Neural cell (in vitro differentiated cells): ENCODE results near the gene PLXNA4. TPM values are rescaled to one million over a fixed set of nuclear protein-coding genes. Genes with fewer than 3 reads are reported as not detected.

Experiments used
- H2AFZ ChIP-seq: fragments of 200-600, 300-800 bp; sonication (generic), shearing (Covaris generic); 2 replicates; pipeline ENCODE4 v1.6.0; 2014; ENCODE audit warnings: low read depth, mild to moderate bottlenecking, antibody characterized with exemption, low read length, moderate library complexity
- H3F3A ChIP-seq: fragments of 200-600 bp; shearing (Covaris generic); 2 replicates; pipeline ENCODE4 v1.6.1; 2016; ENCODE audit warnings: mild to moderate bottlenecking, moderate library complexity, mixed read lengths, antibody characterized with exemption, low read length; ENCODE audit not compliant: insufficient read depth, poor library complexity, severe bottlenecking
- H3K27ac ChIP-seq: fragments of 200-600, 300-800 bp; sonication (generic), shearing (Covaris generic); 2 replicates; pipeline ENCODE4 v1.5.1; 2014; ENCODE audit warnings: mild to moderate bottlenecking, low read length, moderate library complexity
- H3K27me3 ChIP-seq: fragments of 300-800, 200-600 bp; sonication (generic), shearing (Covaris generic); 2 replicates; pipeline ENCODE4 v1.6.0; 2014; ENCODE audit warnings: mild to moderate bottlenecking, low read depth, low read length, moderate library complexity; ENCODE audit not compliant: insufficient read depth
- H3K36me3 ChIP-seq: fragments of 300-800, 200-600 bp; sonication (generic), shearing (Covaris generic); 2 replicates; pipeline ENCODE4 v1.5.1; 2014; ENCODE audit warnings: mild to moderate bottlenecking, antibody characterized with exemption, low read length, moderate library complexity; ENCODE audit not compliant: insufficient read depth
- H3K4me2 ChIP-seq: fragments of 300-800, 200-600 bp; sonication (generic), shearing (Covaris generic); 2 replicates; pipeline ENCODE4 v1.6.0; 2014; ENCODE audit warnings: mild to moderate bottlenecking, low read length
- H3K4me3 ChIP-seq: fragments of 300-800, 200-600 bp; sonication (generic), shearing (Covaris generic); 2 replicates; pipeline ENCODE4 v1.5.1; 2014; ENCODE audit warnings: mild to moderate bottlenecking, low read length, moderate library complexity
- H3K79me2 ChIP-seq: fragments of 200-600 bp; shearing (Covaris generic); replicated peaks from 2 replicates; pipeline ENCODE4 v1.6.0; 2014; ENCODE audit warnings: mild to moderate bottlenecking, low read length, moderate library complexity; ENCODE audit not compliant: insufficient read depth
- H3K9ac ChIP-seq: fragments of 300-800, 200-600 bp; sonication (generic), shearing (Covaris generic); 2 replicates; pipeline ENCODE4 v1.6.1; 2016; ENCODE audit warnings: mild to moderate bottlenecking, low read length, mixed read lengths
- H3K9me2 ChIP-seq: fragments of 200-600 bp; shearing (Covaris generic); 2 replicates; pipeline ENCODE4 v1.6.1; 2016; ENCODE audit warnings: mild to moderate bottlenecking, low read length, mixed read lengths; ENCODE audit not compliant: insufficient read depth
- H3K9me3 ChIP-seq: fragments of 200-600, 300-800 bp; sonication (generic), shearing (Covaris generic); 2 replicates; pipeline ENCODE4 v1.6.1; 2016; ENCODE audit warnings: mild to moderate bottlenecking, mixed run types, low read length, moderate library complexity, mixed read lengths
- H4K20me1 ChIP-seq: fragments of 200-600 bp; shearing (Covaris generic); 2 replicates; pipeline ENCODE4 v1.6.1; 2016; ENCODE audit warnings: mild to moderate bottlenecking, mixed run types; ENCODE audit not compliant: insufficient read depth
- EP300 ChIP-seq: fragments of 450-650 bp; conservative IDR thresholded peaks from 2 replicates; pipeline ENCODE4 v1.6.1; 2014; ENCODE audit warnings: antibody characterized with exemption, mild to moderate bottlenecking, moderate library complexity; ENCODE audit not compliant: poor library complexity, severe bottlenecking
- EZH2 ChIP-seq: fragments of 200-600, 300-800 bp; shearing (Covaris generic), sonication (generic); IDR thresholded peaks from 2 replicates; pipeline ENCODE4 v1.6.1; 2014; ENCODE audit warnings: antibody characterized with exemption, low read length, borderline replicate concordance, mild to moderate bottlenecking; ENCODE audit not compliant: insufficient read depth, poor library complexity, severe bottlenecking
- MXI1 ChIP-seq: fragments of 450-650 bp; conservative IDR thresholded peaks from 2 replicates; pipeline ENCODE4 v1.6.1; 2014; ENCODE audit warnings: antibody characterized with exemption, mild to moderate bottlenecking; ENCODE audit not compliant: poor library complexity, severe bottlenecking
- POLR2AphosphoS5 ChIP-seq: IDR thresholded peaks from 2 replicates; pipeline ENCODE4 v1.6.1; 2012
- RAD21 ChIP-seq: fragments of 450-650 bp; conservative IDR thresholded peaks from 2 replicates; pipeline ENCODE4 v1.6.1; 2014; ENCODE audit warnings: antibody characterized with exemption, mild to moderate bottlenecking, moderate library complexity
- SMC3 ChIP-seq: fragments of 450-650 bp; conservative IDR thresholded peaks from 2 replicates; pipeline ENCODE4 v1.6.1; 2014; ENCODE audit warnings: antibody characterized with exemption, mild to moderate bottlenecking, moderate library complexity; ENCODE audit not compliant: poor library complexity
- TAF1 ChIP-seq: IDR thresholded peaks from 2 replicates; pipeline ENCODE4 v1.6.1; 2012; ENCODE audit warnings: low read depth
- polyA plus RNA-seq: library from polyadenylated mRNA; depleted of rRNA; stranded (reverse); fragments of >200 nt; gene quantifications from 2 replicates; pipeline ENCODE4 v1.2.3, GENCODE V29; 2014
- TF ChIP-seq, protein P1 (sequence below): fragments of 450-650 bp; IDR thresholded peaks from 2 replicates; pipeline ENCODE4 v1.5.1; 2014; ENCODE audit warnings: antibody characterized with exemption, mild to moderate bottlenecking, moderate library complexity; ENCODE audit not compliant: poor library complexity, severe bottlenecking
- TF ChIP-seq, protein P2 (sequence below): IDR thresholded peaks from 2 replicates; pipeline ENCODE4 v1.6.1; 2012; ENCODE audit warnings: borderline replicate concordance

PLXNA4 gene
- polyA plus RNA-seq, 1 donor from 2014 or later, result 7.2 TPM

DNA sequence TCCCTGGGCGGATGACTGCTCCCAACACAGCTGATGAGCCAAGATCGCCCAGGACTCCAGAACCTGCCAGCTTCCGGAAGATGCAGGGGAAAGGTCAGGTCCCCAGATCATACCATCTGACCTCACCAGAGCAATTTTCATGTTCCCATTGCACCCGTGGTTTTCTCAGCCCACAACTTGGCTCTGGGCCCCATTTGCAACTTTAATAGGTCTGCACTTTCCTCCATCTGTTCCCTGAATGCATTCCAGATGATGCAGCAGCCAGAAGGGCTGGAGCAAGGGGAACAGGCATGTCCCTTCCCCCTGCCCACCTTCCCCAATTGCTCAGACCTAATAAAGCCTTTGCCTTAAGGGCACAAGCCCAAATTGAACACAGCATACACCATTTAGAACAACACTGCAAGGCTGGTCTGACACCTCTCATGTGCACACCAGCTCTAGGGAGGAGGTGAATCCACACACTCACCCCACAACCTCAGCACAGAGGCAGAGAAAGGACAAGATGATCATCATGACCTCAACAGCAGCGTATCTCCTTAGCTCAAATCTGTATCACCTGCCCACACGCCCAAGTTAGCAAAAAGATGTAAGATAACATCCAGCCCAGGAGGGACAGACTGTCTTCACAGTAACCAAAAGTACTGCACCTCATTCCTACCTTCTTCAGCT lies 87.5 kb downstream of the PLXNA4 start:
- no peak for TF ChIP-seq SMC3
- no peak for TF ChIP-seq POLR2AphosphoS5
- TF ChIP-seq EZH2, result no peak
- no peak for TF ChIP-seq EP300
- TF ChIP-seq, protein P1, sequence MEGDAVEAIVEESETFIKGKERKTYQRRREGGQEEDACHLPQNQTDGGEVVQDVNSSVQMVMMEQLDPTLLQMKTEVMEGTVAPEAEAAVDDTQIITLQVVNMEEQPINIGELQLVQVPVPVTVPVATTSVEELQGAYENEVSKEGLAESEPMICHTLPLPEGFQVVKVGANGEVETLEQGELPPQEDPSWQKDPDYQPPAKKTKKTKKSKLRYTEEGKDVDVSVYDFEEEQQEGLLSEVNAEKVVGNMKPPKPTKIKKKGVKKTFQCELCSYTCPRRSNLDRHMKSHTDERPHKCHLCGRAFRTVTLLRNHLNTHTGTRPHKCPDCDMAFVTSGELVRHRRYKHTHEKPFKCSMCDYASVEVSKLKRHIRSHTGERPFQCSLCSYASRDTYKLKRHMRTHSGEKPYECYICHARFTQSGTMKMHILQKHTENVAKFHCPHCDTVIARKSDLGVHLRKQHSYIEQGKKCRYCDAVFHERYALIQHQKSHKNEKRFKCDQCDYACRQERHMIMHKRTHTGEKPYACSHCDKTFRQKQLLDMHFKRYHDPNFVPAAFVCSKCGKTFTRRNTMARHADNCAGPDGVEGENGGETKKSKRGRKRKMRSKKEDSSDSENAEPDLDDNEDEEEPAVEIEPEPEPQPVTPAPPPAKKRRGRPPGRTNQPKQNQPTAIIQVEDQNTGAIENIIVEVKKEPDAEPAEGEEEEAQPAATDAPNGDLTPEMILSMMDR, result no peak
- no peak for TF ChIP-seq MXI1
- TF ChIP-seq TAF1, result no peak
- TF ChIP-seq, protein P2, sequence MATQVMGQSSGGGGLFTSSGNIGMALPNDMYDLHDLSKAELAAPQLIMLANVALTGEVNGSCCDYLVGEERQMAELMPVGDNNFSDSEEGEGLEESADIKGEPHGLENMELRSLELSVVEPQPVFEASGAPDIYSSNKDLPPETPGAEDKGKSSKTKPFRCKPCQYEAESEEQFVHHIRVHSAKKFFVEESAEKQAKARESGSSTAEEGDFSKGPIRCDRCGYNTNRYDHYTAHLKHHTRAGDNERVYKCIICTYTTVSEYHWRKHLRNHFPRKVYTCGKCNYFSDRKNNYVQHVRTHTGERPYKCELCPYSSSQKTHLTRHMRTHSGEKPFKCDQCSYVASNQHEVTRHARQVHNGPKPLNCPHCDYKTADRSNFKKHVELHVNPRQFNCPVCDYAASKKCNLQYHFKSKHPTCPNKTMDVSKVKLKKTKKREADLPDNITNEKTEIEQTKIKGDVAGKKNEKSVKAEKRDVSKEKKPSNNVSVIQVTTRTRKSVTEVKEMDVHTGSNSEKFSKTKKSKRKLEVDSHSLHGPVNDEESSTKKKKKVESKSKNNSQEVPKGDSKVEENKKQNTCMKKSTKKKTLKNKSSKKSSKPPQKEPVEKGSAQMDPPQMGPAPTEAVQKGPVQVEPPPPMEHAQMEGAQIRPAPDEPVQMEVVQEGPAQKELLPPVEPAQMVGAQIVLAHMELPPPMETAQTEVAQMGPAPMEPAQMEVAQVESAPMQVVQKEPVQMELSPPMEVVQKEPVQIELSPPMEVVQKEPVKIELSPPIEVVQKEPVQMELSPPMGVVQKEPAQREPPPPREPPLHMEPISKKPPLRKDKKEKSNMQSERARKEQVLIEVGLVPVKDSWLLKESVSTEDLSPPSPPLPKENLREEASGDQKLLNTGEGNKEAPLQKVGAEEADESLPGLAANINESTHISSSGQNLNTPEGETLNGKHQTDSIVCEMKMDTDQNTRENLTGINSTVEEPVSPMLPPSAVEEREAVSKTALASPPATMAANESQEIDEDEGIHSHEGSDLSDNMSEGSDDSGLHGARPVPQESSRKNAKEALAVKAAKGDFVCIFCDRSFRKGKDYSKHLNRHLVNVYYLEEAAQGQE, result no peak
- TF ChIP-seq RAD21, result no peak
- H2AFZ ChIP-seq, result no peak overlapping the region

DNA sequence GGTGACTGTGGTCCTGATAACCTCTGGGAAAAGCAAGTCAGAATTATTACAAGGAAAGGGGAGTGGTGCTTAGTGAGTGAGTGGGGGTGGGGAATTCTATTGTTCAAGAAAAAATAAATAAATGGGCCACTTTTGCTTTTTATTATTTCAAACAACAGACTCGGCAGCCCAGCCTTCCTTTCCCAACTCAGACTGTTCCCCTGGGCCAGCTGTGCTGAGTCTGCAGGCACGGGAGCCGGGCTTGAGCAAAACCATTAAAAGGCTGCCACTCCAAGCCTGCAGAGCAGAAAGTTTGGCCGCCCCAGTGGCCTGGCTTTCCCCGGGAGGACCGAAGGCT lies 90.0 kb downstream of the PLXNA4 start:
- H3K27me3 ChIP-seq, result no peaks in the 10 kb centered on the region
- no peaks in the 10 kb centered on the region for H3K9me2 ChIP-seq
- no peak overlapping the region for H3K9ac ChIP-seq
- TF ChIP-seq EP300, result no peak
- TF ChIP-seq MXI1, result no peak
- TF ChIP-seq RAD21, result no peak
- TF ChIP-seq EZH2, result no peak
- TF ChIP-seq TAF1, result no peak
- TF ChIP-seq, protein P1, result no peak
- H2AFZ ChIP-seq, result no peak overlapping the region
- H3K27ac ChIP-seq, result no peak overlapping the region
- H3K79me2 ChIP-seq, result no peaks in the 10 kb centered on the region
- H3K4me3 ChIP-seq, result no peak overlapping the region
- H3K9me3 ChIP-seq, result no peaks in the 10 kb centered on the region
- no peak overlapping the region for H3K4me2 ChIP-seq
- H3K36me3 ChIP-seq, result no peaks in the 10 kb centered on the region
- no peaks in the 10 kb centered on the region for H3F3A ChIP-seq
- H4K20me1 ChIP-seq, result no peaks in the 10 kb centered on the region

More for the DNA sequence above, 87.5 kb downstream of the PLXNA4 start:
- no peak overlapping the region for H3K9ac ChIP-seq
- no peaks in the 10 kb centered on the region for H3K9me3 ChIP-seq
- H4K20me1 ChIP-seq, result no peaks in the 10 kb centered on the region
- no peaks in the 10 kb centered on the region for H3K36me3 ChIP-seq
- no peak overlapping the region for H3K27ac ChIP-seq
- no peaks in the 10 kb centered on the region for H3K27me3 ChIP-seq
- H3F3A ChIP-seq, result no peaks in the 10 kb centered on the region
- H3K79me2 ChIP-seq, result no peaks in the 10 kb centered on the region
- no peak overlapping the region for H3K4me2 ChIP-seq
- no peaks in the 10 kb centered on the region for H3K9me2 ChIP-seq
- H3K4me3 ChIP-seq, result no peak overlapping the region
